GM21360 (cell line): ENCODE results near the gene FKBP1A.

ENCODE experiments used
- ATAC-seq: cut with Tn5 transposase; IDR thresholded peaks from one replicate; pipeline ENCODE4 v1.9.1; 2021; ENCODE audit warnings: mild to moderate bottlenecking, moderate library complexity; ENCODE audit not compliant: unreplicated experiment

FKBP1A gene

GRCh38 chr20:1388741-1389483 is 3.9 kb downstream of the FKBP1A start:
- no peak for ATAC-seq

- no peak for ATAC-seq
Observed at GRCh38 chr20:1388253-1388652, 4.6 kb downstream of the FKBP1A start.

GRCh38 chr20:1386323-1386722 is 6.5 kb downstream of the FKBP1A start:
- ATAC-seq = no peak

DNA sequence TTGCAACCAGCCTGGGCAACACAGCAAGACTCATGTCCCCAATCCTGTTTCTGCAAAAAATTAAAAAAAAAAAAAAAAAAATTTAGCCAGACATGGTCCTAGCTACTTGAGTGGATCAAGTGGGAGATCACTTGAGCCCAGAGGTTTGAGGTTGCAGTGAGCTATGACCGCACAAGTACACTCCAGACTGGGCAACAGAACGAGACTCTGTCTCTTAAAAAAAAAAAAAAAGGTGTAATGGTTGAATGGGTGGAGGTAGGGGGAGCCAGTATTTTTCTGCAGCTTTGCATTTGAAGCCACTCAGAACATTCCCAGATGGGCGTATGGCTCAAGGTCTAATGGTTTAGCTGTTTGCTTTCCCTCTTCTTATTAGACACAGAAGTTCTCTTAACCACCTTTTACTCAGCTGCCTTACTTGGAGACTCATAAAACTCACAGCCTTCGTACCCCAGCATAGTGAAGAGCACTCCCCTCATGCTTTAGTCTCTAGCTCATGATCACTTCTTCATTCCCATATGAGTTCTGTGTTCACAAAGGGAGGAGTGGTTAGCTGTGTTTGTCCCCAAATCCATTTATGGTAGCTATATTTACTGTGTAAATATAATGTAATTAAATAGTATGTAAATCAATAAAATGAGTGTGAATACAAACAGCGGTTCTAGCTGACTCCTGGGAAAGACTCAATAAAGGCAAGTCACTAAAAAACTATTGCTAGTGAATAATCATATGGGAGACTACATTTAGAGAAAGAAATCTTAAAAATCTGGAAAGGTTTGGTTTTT is 9.0 kb downstream of the FKBP1A start:
- ATAC-seq = no peak

DNA sequence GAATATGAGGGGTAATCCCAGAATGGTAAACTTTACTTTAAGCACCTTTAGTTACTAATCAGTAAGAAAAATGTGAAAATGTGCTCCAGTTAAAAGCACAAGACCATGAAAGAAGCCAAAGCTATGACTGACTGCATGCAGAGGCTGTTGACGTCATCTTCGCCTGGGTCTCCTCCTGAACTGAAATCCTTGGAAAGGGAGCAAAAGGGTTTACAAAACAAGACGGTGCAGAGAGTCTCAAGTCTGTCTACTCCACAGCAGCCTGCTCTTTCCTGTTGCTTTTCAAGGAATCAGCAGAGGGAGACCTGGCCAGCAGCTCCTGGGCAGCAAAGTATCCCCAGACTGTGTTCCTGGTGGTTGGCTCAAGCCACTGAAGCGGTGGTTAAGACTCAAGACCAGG is 10.2 kb downstream of the FKBP1A start:
- no peak for ATAC-seq

GRCh38 chr20:1381753-1382591 is 10.9 kb downstream of the FKBP1A start:
- ATAC-seq = no peak

DNA sequence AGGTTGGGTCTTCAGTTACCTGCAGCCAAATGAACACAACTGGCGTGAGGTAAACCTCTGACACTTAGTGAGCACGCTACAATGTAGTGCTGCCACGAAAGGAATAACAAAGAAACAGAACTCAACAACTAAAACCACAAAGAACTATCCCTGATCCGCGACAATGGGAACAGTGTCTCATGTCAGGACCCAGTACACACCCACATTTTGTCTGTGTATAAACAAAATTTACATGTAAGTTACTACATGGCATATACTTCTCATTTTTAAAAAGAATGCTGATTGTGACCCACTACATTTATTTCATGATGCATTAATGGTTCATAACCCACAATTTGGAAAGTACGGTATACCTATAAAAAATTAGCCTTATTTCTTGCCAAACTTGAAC is 14.1 kb downstream of the FKBP1A start:
- ATAC-seq = no peak

GRCh38 chr20:1377984-1378734 is 14.7 kb downstream of the FKBP1A start:
- ATAC-seq = no peak

DNA sequence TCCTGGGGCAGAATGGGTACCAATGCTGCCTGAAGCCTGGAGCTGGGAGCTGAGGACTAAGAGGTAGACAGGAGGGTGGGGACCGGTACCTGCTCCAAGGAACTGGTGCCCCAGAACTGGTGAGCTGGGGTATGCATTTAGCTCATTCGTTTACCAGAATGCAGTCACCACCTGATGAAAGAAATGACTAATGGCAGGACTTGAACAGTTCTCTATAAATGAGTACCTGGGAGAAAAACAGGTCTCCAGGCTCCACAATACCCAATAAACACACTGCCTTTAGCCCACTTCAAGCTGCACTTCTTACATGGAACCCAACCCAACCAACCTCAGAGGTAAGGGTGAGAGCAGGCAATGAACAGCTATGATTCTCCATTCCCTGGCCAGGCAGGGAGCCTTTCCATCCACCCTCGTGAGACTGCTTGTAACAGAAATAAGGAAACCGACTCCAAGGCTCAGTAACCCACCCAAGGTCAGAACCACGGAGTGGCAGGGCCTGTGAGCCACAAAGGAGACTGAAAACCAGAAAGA is 15.4 kb downstream of the FKBP1A start:
- ATAC-seq = no peak

GRCh38 chr20:1376408-1377270 is 16.2 kb downstream of the FKBP1A start:
- no peak for ATAC-seq

DNA sequence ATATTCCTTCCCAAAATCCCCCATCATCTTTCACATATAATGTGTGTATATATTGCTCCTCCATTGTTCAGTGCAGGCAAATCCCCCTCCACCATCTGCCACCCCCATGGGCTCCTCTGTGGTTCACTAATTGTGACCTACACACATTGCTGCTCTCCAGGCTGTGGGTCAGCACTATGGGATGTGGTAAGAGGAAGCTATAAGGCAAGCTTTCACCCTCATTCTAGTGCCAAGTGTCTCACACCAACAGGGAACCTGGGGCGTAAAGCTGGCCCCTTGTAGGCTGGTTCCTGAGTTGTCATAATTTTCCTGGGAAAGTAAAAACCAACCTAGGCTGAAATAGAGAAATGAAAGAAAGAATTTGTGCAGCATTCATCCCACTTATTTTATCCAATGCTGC is 16.8 kb downstream of the FKBP1A start:
- ATAC-seq = no peak

DNA sequence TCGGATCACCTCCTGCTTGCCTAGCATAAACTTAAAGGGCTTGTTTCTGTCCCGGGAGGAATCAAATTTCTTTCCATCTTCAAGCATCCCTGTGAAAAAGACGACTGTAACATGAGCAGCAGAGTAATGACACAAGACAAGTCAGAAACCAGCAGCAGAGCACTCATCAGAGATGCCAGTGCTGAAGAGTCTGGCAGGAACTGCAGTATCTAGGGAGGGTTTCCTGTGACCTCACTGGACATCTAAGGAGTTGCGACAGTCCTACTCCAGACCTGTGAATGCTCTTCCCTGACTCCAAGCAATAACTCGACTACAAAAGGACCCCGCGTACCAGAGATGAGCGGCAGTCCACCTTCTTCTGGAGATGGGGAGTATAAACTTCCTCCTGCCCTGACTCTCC is 17.3 kb downstream of the FKBP1A start:
- no peak for ATAC-seq

GRCh38 chr20:1374246-1374645 is 18.6 kb downstream of the FKBP1A start:
- no peak for ATAC-seq

- no peak for ATAC-seq
Observed at GRCh38 chr20:1373614-1374013, 19.2 kb downstream of the FKBP1A start.

DNA sequence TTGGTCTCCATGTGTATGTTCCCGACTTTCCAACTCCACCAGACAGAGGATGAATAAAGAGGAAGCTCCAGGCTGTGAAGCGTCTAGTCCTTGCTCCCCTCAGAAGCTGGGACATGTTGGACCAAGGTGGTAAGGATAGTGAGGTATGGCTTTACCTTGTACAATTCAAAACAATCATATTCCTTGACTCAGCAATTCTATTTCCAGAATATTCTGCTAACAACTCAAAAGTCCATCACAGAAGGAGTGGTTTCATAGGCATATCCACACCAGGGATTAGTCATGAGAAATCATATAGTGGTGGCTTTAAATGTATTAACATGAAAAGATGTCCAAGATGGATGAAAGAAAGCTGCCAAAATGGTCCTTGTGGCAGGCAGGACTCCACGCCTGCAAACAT is 19.8 kb downstream of the FKBP1A start:
- ATAC-seq = no peak

GRCh38 chr20:1371830-1372539 is 20.9 kb downstream of the FKBP1A start:
- no peak for ATAC-seq

DNA sequence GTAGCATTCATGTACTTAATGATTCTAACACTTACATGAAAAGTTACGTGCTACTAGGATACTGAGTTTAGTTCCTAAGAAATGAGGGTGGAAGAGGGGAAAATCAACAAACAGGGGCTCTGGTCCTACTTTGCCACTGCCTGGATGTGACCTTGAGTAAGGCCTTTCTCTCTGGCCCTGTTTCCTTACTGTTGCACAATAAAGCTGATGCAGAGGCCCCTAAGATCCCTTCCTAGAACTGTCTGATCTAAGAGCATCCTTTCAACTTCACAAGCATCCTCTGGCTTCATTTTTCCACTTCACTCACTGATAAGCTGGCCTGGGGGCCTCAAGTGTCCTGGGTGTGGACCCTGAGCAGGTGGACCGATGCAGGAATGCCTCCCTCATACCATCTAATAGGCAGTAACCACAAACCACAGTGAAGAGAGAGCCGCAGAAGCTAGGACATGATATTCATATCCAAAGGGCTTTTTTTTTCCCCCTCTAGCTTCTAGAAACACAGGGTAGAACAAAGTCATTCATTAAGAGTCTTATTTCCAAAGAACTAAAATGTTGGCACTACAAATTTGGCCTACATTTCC is 21.6 kb downstream of the FKBP1A start:
- ATAC-seq = no peak

DNA sequence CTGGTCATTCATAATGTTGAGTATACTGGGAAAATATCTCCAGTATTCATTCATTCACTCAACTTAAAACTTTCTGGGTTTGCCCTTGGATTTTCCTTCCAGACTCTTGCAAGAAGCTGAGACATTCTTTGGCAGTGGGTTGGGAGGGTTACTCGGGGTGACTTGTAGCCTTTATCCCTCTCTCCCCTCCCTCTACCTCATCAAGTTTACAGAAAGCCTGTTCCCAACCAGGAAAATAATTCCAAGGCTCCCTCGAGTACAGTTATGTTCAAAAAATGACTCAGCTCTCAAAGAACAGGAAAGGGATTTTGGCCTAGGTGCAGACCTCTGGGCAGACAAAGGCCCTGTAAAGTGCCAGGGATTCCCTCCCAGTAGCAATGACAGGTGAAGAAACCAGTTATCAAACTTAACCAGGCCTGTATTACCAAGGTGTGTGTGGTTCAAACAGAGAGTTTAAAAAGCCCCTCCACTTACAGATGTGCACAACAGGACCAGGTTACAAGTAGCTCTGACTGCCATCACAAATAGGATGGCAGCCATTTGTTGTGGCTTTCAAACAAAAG is 22.2 kb downstream of the FKBP1A start:
- no peak for ATAC-seq
